DMS114 treated with DMSO at 0.1 percent for 48 hours (cell line): Measurements from ENCODE around the gene RPS24.
A peak's percentile ranks its signal among the peaks of the same experiment; 100 is the strongest.
"Not testable (repeated sequence)": the region's sequence is repeated elsewhere in the genome, so short reads cannot be mapped to it uniquely, and the experiment has no call there.

Source experiments
- DNase-seq: peaks from one replicate; lab custom pipeline; 2025; ENCODE audit not compliant: unreplicated experiment; lab: John Stamatoyannopoulos, UW

Gene RPS24

GRCh38 chr10:78033637-78034470 is at the start of gene RPS24:
Gene RPS24 (plus strand): TSS chr10:78033863. CDS start chr10:78033902, 39 bp downstream.
- peak; percentile 99 for DNase-seq

DNA sequence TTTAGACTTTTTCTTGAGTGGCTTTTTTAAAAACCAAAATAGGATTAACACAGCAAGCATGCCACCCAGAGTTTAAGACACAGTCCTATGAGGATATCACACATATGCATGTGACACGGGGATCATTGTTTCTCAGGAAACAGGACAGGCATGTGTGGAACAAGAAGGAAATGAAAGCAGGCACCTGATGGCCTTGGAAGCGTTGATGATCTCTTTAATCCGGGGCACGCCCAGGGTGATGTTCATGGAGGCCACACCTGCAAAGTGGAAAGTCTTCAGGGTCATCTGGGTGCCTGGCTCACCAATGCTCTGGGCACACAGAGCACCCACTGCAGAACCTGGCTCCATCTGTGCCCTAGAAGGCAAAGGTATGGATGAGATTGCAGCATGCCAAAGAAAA is 48.7 kb upstream of the RPS24 start:
- DNase-seq, result no peak

DNA sequence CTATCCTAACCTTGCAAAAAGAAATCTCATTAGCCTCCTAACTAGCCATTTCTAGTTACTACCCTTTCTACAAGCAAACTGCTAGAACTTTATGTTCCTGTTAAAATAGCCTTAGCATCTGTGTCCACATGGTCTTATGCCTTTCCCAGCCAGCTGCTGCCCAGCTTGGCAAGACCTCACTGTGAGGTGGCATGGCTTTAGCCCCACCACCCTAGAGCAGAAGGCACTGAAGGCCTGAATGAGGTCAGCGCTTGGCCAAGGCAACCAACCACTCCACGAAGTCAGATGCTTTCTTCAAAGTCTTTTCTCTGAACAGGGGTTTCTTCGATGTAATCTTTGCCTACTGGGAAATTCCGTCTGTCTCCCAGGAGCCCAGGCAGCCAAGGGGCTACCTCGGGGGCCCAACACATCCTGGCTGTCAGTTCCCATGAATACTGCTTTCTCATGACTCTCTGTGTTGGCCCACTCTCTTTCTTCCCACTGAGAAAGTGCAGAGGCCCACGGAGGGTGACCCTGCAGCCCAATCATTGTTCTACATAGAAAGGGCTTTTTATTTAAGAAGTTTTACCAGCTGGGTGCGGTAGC is 45.9 kb upstream of the RPS24 start:
- no peak for DNase-seq

GRCh38 chr10:77989081-77989724 is 44.5 kb upstream of the RPS24 start:
- no peak for DNase-seq

- no peak for DNase-seq
These were observed 40.0 kb upstream of the RPS24 start for GRCh38 chr10:77993620-77994019.

DNA sequence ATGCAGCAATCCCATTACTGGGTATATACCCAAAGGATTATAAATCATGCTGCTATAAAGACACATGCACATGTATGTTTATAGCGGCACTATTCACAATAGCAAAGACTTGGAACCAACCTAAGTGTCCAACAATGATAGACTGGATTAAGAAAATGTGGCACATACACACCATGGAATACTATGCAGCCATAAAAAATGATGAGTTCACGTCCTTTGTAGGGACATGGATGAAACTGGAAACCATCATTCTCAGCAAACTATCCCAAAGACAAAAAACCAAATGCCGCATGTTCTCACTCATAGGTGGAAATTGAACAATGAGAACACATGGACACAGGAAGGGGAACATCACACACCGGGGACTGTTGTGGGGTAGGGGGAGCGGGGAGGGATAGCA is 34.9 kb upstream of the RPS24 start:
- not testable (repeated sequence) for DNase-seq

- DNase-seq, result no peak
These were observed 33.5 kb upstream of the RPS24 start for GRCh38 chr10:78000206-78000605.

- DNase-seq, result no peak
These were observed 32.6 kb upstream of the RPS24 start for GRCh38 chr10:78000956-78001472.

DNA sequence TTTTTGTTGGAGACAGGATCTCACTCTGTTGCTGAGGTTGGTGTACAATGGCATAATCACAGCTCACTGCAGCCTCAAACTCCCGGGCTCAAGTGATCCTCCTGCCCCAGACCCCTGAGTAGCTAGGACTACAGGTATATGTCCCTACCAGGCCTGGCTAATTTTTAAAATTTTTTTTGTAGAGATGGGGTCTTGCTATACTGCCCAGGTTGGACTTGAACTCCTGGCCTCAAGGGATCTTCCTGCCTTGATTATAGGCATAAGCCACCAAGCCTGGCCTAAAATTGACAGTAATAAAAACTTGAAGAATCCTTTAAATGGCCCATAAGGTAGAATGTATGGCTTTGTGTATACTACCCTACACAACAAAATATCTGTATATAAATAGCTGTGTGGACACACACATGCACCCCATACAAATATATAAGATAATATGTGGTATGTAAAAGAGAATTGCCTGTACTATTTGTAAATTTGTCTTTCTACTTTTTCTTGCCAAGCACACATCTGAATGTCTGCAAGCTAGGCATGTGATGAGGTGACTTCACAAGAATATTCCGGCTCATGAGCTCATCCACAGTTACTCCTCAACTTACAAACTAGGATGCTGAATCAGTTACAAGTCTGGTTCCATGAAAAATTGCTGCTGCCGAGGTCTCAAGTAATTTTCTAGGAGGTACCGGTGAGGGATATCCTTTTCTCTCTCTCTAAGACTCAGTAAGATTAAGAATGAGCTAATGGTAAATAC is 30.9 kb upstream of the RPS24 start:
- no peak for DNase-seq

DNA sequence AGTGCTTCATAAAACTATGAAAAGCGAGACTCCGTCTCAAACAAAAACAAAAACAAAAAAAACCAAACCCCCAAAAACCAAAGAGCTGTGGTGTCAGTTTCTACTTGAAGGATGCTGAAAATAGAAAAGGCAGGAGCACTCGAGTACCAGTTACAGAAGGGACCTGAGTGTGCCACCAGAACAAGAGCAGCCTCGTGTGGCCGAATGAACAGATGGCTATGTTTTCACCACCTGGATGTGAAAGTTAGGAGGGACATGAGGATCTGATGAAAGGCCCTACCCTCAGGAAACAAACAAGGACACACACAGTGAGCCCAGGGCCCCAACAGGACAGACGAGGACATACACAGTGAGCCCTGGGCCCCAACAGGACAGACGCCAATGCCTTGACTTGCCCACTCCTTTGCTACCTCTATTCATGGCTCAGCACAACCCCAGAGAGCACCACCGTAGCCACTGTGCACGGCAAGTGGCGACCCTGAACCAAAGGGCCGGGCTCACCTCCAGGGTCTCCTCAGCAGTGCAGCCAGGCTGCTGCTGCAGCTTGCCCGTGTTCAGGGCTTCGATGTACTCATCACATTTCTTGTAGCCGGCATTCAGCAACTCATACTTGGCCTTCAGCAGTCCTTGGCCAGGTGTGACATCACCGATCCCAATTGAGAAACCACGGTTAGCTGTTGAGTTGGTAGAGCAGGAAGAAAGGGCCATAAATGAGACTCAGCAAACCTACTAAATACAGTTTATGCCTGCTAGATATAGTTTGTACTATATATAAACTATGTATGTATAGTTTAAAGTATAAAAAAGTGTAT is 29.2 kb upstream of the RPS24 start:
- DNase-seq, result no peak

GRCh38 chr10:78007172-78007571 is 26.5 kb upstream of the RPS24 start:
- DNase-seq, result no peak

DNA sequence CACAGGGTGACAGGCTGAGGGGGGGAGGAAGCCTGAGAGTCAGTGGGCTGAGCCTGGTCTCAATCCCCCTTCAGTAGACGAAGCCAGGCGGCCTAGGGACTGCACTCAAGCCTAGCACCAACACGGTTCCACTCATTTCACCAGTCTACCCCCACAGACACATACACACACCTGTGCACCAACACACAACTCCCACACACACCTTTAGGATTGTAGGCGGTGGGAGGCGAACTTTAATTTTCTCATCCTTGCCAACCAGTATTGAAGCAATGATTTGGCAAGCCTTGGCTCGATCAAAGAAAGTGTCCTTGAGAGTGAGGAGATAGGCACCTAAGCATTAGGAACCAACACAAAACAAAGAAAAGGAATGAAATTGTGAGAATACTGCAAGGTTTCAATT is 24.0 kb upstream of the RPS24 start:
- DNase-seq, result no peak

- DNase-seq, result no peak
These were observed 23.4 kb upstream of the RPS24 start for GRCh38 chr10:78010278-78010677.

- DNase-seq, result no peak
These were observed 22.6 kb upstream of the RPS24 start for GRCh38 chr10:78011065-78011464.

DNA sequence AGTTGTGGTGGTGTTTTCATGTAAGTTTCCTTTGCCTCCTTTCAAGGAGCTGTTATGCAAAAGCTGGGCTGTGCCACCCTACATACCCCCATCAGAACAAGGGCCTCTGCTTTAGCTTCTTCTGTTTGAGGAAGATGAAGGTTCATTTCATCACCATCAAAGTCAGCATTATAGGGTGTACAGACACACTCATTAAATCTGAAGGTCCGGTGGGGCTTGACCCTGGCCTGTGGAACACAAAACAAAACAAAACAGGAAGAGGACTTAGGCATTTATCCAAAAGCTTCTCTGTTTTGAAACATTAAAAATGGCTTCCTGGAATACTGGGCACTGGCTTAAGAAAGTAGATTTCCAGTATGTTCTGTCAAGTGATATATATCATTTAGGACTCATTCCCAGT is 20.1 kb upstream of the RPS24 start:
- DNase-seq, result no peak

DNA sequence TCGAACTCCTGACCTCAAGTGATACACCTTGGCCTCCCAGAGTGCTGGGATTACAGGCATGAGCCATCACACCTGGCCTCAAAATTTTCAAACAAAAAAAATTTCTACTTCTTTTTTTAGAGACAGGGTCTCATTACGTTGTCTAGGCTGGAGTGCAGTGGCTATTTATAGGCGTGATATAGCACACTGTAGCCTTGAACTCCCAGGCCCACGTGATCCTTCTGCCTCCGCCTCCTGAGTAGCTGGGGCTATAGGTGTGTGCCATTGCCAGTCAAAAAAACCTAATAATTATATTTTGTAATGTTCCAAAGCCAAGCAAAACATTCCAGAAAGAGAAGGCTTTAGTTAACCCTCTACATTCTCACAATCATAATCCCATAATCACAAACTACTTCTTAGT is 18.1 kb upstream of the RPS24 start:
- DNase-seq, result no peak

- no peak for DNase-seq
These were observed 15.8 kb upstream of the RPS24 start for GRCh38 chr10:78017856-78018255.

DNA sequence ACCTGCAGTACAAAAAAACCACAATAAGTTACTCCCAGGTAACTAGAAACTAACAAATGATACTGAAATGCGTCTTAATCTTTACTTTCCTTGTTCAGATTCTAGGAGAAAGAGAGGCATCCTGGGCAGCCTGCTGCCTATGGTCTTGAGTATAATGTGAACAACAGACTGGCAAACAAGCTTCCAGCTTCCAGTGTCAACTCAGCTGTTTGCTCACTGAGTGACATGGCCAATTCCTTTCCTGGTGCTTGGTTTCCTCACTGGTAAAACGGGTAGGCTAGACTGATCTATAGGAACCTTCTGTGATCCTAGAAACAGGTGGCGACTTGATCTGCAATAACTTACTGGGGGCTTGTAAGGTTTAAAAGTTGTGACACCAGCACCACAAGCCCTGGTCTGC is 14.4 kb upstream of the RPS24 start:
- DNase-seq, result no peak

DNA sequence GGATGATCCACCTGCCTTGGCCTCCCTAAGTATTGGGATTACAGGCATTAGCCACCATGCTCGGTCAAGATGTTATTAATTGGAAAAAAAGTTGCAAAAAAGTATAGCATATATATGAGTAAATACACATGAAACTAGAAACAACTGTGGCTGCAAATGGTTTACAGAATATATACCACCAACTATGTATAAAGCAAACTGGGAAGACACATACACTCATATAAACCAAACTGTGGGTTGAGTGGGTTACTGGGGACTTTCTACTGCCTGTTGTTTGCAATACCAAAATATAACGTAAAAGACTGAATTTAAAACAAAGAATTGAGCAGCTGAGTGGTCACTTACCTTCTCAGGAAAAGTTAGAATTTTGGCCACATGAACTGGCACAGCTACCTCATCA is 12.5 kb upstream of the RPS24 start:
- no peak for DNase-seq

- no peak for DNase-seq
These were observed 9.9 kb upstream of the RPS24 start for GRCh38 chr10:78023741-78024140.
